Activated B cell treated with CpG ODN at 0.5 μM for 24 hours (primary cell): ENCODE data around the gene PDZRN3. TPM values are rescaled to one million over a fixed set of nuclear protein-coding genes. Genes with fewer than 3 reads are reported as not detected.

Experiments used
- ATAC-seq: fragments of 200-7000 bp; cut with Tn5 transposase; one replicate; pipeline ENCODE4 v1.10.0; 2021; ENCODE audit warnings: low read depth, mild to moderate bottlenecking, moderate library complexity
- CTCF ChIA-PET: fragments of 350-600 bp; sonication (Branson Sonifier 250); formaldehyde crosslinking; loops from one replicate; lab custom pipeline; 2021; ENCODE audit warnings: antibody characterized with exemption; lab: Charles Lee
- POLR2A ChIA-PET: fragments of 350-600 bp; sonication (Branson Sonifier 250); formaldehyde crosslinking; loops from one replicate; lab custom pipeline; 2021; ENCODE audit warnings: antibody characterized with exemption; lab: Charles Lee
- DNase-seq: peaks from one replicate; pipeline ENCODE4 v3.0.0; 2022
- H3K27ac Mint-ChIP-seq: one replicate; pipeline ENCODE4 v1.8.0; 2020; ENCODE audit warnings: mixed read lengths
- H3K27me3 Mint-ChIP-seq: one replicate; pipeline ENCODE4 v1.8.0; 2021; ENCODE audit warnings: mixed read lengths
- H3K36me3 Mint-ChIP-seq: one replicate; pipeline ENCODE4 v1.8.0; 2021; ENCODE audit warnings: low read depth, mixed read lengths
- H3K4me1 Mint-ChIP-seq: one replicate; pipeline ENCODE4 v1.8.0; 2021; ENCODE audit warnings: mixed read lengths
- H3K4me3 Mint-ChIP-seq: one replicate; pipeline ENCODE4 v1.8.0; 2020; ENCODE audit warnings: mild to moderate bottlenecking, mixed read lengths
- H3K9me3 Mint-ChIP-seq: one replicate; pipeline ENCODE4 v1.8.0; 2020; ENCODE audit warnings: mixed read lengths
- intact Hi-C: fragments of 100-400 bp; cut with micrococcal nuclease; formaldehyde crosslinking; loops from one replicate; pipeline ENCODE4 v1.15.1; 2024
- total RNA-seq: library from RNA; stranded (reverse); gene quantifications from 2 replicates; pipeline ENCODE4 v1.2.3, GENCODE V29; 2022
- TF ChIP-seq, protein P1 (sequence below): fragments of 200-600 bp; IDR thresholded peaks from one replicate; pipeline ENCODE4 v1.8.0; 2022; ENCODE audit warnings: antibody characterized with exemption, mild to moderate bottlenecking

PDZRN3 gene
- total RNA-seq, 1 donor from 2014 or later: not detected

DNA sequence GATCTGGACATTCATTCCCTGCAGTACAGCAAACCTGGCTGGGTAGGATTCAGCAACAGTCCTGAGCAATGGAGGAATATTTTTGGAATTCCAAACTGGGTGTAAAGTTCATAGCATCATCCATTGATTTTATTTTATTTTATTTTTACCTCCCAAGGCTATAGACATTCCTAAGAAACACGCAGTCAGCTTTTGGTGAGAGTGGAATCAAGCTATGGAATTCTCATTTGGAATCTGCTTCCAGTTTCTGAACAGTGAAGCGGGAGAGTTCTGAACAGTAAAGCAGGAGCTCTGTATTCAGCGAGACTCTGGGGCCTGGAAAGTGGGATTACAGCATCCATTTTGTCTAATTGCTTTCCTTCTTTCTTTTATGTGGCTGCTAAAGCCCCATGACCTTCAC lies 1.4 kb upstream of the PDZRN3 start:
- Mint-ChIP-seq H3K27me3 (peaks cover 17% of the 10 kb centered on the region), H3K9me3 (no peaks in the 10 kb centered on the region), H3K4me3 (no peak overlapping the region), H3K27ac (no peak overlapping the region), H3K36me3 (no peaks in the 10 kb centered on the region), H3K4me1 (no peaks in the 10 kb centered on the region)
- no peak for DNase-seq
- ChIA-PET POLR2A (no interaction called here), CTCF (no interaction called here)
- intact Hi-C loops: no loop called here
- TF ChIP-seq, protein P1, sequence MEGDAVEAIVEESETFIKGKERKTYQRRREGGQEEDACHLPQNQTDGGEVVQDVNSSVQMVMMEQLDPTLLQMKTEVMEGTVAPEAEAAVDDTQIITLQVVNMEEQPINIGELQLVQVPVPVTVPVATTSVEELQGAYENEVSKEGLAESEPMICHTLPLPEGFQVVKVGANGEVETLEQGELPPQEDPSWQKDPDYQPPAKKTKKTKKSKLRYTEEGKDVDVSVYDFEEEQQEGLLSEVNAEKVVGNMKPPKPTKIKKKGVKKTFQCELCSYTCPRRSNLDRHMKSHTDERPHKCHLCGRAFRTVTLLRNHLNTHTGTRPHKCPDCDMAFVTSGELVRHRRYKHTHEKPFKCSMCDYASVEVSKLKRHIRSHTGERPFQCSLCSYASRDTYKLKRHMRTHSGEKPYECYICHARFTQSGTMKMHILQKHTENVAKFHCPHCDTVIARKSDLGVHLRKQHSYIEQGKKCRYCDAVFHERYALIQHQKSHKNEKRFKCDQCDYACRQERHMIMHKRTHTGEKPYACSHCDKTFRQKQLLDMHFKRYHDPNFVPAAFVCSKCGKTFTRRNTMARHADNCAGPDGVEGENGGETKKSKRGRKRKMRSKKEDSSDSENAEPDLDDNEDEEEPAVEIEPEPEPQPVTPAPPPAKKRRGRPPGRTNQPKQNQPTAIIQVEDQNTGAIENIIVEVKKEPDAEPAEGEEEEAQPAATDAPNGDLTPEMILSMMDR: no peak
- no peak for ATAC-seq

DNA sequence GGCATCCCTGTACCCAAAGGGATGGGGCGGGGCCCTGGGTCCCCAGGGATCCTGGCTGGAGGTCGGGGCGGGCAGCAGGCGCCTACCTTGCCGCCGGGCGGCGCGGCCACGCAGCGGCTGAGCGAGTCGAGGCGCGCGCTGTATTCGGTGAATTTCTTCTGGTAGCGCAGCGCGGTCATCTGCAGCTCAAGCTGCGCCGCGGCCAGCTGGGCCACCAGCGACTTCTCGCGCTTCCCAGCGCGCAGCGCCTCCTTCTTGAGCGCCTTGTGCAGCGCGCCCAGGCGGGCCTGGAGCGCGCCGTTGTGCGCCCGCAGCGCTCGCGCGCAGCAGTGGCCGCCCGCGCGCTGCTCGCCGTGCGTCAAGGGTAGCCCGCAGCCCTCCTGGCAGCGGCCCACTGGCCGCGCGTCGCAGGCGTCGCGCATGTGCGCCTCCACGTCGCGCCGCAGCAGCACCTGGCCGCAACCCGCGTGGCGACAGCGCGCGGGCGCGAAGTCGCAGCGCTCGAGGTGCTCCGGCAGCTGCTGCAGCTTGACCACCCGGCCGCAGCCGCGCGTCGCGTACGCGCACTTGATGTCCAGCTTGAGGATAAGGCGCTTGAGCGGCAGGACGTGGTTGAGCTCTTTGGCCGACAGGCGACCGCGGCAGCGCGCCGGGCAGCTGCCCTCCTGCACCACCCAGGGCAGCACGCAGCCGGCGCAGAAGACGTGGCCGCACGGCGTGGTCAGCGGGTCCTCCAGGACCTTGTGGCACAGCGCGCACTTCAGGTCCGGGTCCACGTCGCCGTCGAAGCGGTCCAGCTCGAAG lies 522 bp downstream of the PDZRN3 start:
- ATAC-seq: no peak
- Mint-ChIP-seq H3K4me1 (no peaks in the 10 kb centered on the region), H3K36me3 (no peaks in the 10 kb centered on the region), H3K9me3 (no peaks in the 10 kb centered on the region), H3K27ac (no peak overlapping the region), H3K27me3 (peaks cover 17% of the 10 kb centered on the region), H3K4me3 (no peak overlapping the region)
- TF ChIP-seq, protein P1: no peak
- ChIA-PET POLR2A (no interaction called here), CTCF (no interaction called here)
- no peak for DNase-seq
- intact Hi-C loops: no loop called here

DNA sequence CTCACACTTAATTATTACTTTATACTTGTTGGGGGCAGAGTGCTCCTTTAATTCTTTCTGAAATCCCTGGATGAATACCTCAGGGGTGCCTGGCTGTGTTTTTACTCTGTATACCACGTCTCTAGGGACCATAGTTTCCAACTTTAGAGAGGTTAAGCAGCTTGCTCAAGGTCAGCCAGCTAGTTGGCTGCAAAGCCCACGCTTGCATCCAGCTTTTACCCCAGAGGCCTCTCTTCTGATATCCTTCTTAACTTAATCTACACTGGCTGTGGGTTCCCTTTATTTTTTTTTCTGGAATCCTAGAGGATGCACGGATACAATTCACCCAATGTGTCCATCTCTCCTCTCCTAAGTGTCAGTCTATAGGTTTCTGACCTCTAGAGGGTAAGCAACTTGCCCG lies 1.4 kb downstream of the PDZRN3 start:
- ATAC-seq (no peak), DNase-seq (no peak)
- POLR2A ChIA-PET: no interaction called here
- Mint-ChIP-seq H3K4me3 (no peak overlapping the region), H3K4me1 (no peaks in the 10 kb centered on the region), H3K9me3 (no peaks in the 10 kb centered on the region), H3K36me3 (no peaks in the 10 kb centered on the region), H3K27ac (no peak overlapping the region), H3K27me3 (peaks cover 17% of the 10 kb centered on the region)
- CTCF ChIA-PET: no interaction called here
- intact Hi-C loops: no loop called here
- TF ChIP-seq, protein P1: no peak

DNA sequence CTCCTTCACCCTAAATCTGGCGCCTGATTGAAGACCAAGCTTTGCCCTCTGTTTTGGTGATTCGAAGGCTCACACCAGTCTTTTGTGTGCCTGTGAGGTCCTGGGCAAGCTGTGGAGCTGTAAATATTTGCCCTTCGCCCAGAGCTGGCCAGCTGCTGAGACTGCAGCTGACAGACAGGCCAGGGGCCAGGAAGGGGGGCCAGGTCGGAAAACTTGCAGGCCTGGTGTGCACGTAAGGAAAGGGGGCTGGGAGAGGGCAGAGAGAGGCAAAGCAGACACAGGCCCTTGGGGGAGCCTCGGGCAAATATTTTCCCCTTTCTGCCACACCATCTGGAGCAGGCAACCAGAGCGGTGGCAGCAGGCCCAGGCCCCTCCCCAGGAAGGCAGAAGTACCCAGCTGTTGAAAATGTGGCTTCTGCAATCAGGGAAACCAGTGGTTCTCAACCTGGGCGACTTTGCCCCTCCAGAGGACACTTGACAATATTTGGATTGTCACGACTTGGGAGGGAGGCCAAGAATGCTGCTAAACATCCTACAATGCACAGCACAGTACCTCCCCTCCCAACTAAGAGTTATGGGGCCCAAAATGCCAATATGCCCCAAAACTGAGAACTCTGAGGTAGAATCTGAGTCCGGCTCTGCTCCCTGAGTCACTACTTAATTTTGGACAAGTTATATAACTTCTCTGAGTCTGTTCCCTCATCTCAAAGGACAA lies 2.5 kb downstream of the PDZRN3 start:
- TF ChIP-seq, protein P1: no peak
- DNase-seq: no peak
- intact Hi-C loops: no loop called here
- CTCF ChIA-PET: no interaction called here
- POLR2A ChIA-PET: no interaction called here
- no peaks in the 10 kb centered on the region for H3K9me3 Mint-ChIP-seq
- no peaks in the 10 kb centered on the region for H3K36me3 Mint-ChIP-seq
- no peaks in the 10 kb centered on the region for H3K4me1 Mint-ChIP-seq
- H3K27me3 Mint-ChIP-seq: peaks cover 17% of the 10 kb centered on the region
- ATAC-seq: no peak
- H3K27ac Mint-ChIP-seq: no peak overlapping the region
- no peak overlapping the region for H3K4me3 Mint-ChIP-seq

DNA sequence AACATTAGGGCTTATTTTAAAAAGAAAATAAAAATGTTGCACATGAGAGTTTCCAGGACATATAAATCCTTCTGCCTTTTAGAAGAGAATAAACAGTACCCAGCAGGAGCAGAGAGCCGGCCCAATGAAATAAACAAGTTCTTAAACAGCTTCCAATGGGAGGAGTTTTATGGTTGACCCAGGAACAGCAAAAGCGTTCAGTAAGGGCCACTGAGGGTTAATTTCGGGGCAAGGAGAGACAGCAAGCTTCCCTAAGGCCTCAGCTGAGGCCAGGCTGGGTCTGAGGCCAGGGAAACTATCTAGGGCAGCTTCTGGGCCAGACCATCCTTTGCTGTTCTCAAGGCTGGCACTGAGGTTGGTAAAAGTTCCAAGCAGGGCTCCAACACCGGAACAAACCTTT lies 3.4 kb downstream of the PDZRN3 start:
- CTCF ChIA-PET: no interaction called here
- POLR2A ChIA-PET: no interaction called here
- DNase-seq (no peak), ATAC-seq (no peak)
- Mint-ChIP-seq H3K27me3 (peaks cover 17% of the 10 kb centered on the region), H3K27ac (no peak overlapping the region), H3K9me3 (no peaks in the 10 kb centered on the region), H3K4me3 (no peak overlapping the region), H3K4me1 (no peaks in the 10 kb centered on the region), H3K36me3 (no peaks in the 10 kb centered on the region)
- TF ChIP-seq, protein P1: no peak
- intact Hi-C loops: no loop called here
